HCT116 (cell line): ENCODE measurements around the gene UCN3. TPM values are rescaled to one million over a fixed set of nuclear protein-coding genes. Genes with fewer than 3 reads are reported as not detected.

ENCODE experiments used
- ATAC-seq: fragments of 200-7000 bp; cut with Tn5 transposase; 2 replicates; pipeline ENCODE4 v1.9.1; 2020; ENCODE audit warnings: mild to moderate bottlenecking, moderate library complexity
- BruUV-seq: library from RNA; stranded (reverse); fragments of 400-500 nt; replicated peaks from 2 replicates; lab custom pipeline; 2021; lab: Mats Ljungman, UMichigan
- CTCF ChIA-PET: fragments of 300-600 bp; sonication (Branson Sonifier 250); formaldehyde crosslinking; loops from one replicate; lab custom pipeline; 2021; ENCODE audit warnings: antibody characterized with exemption; lab: Charles Lee
- POLR2A ChIA-PET: fragments of 300-600, 350-600 bp; sonication (Branson Sonifier 250); formaldehyde crosslinking; loops from one replicate; lab custom pipeline; 2021; ENCODE audit warnings: antibody characterized with exemption; lab: Charles Lee
- RAD21 ChIA-PET, 2 experiments: fragments of 300-600 bp; sonication (Branson Sonifier 250); formaldehyde crosslinking; loops; one replicate each; lab custom pipeline; 2023; ENCODE audit warnings: low total read pairs in 2 of 2; ENCODE audit not compliant: uncharacterized antibody in 2 of 2, unreplicated experiment in 2 of 2, low non-redundant PET in 1 of 2; lab: Charles Lee
- DNase-seq: peaks from one replicate; pipeline ENCODE4 v3.0.0-alpha.2; 2010; ENCODE audit warnings: low read depth, low spot score
- H2AFZ ChIP-seq: fragments of 200-600 bp; shearing (Covaris generic), sonication (generic); 2 replicates; pipeline ENCODE4 v1.6.1; 2017; ENCODE audit warnings: low read depth, mixed run types, mixed read lengths, antibody characterized with exemption, low read length; ENCODE audit not compliant: poor library complexity, severe bottlenecking
- H3K27ac ChIP-seq: 2 replicates; pipeline ENCODE4 v1.5.1; 2012; ENCODE audit warnings: low read depth, low read length
- H3K27me3 ChIP-seq: fragments of 200-600 bp; sonication (generic); 2 replicates; pipeline ENCODE4 v1.6.1; 2016; ENCODE audit warnings: mixed run types, low read length, mixed read lengths; ENCODE audit not compliant: insufficient read depth
- H3K36me3 ChIP-seq, 2 experiments: fragments of 200-500 bp in 1 of 2; fragments of 200-600 bp in 1 of 2; sonication (Bioruptor generic) in 1 of 2; sonication (generic) in 1 of 2; 2 replicates each; pipeline versions ENCODE4 v1.5.1 to v1.6.1; 2014 to 2016; ENCODE audit warnings: low read length in 2 of 2, inconsistent platforms in 1 of 2, mixed read lengths in 1 of 2, mixed run types in 1 of 2; ENCODE audit not compliant: insufficient read depth in 2 of 2, control insufficient read depth in 1 of 2
- H3K4me1 ChIP-seq, 2 experiments: fragments of 200-600 bp in 1 of 2; sonication (generic) in 1 of 2; 2 replicates each; pipeline versions ENCODE4 v1.5.1 to v1.6.1; 2012 to 2017; ENCODE audit warnings: low read length in 2 of 2, inconsistent platforms in 1 of 2, mild to moderate bottlenecking in 1 of 2, mixed read lengths in 1 of 2, mixed run types in 1 of 2, moderate library complexity in 1 of 2; ENCODE audit not compliant: insufficient read depth in 2 of 2, control insufficient read depth in 1 of 2
- H3K4me2 ChIP-seq: fragments of 200-600 bp; sonication (generic); 2 replicates; pipeline ENCODE4 v1.6.1; 2017; ENCODE audit warnings: mixed run types, low read length, mixed read lengths
- H3K4me3 ChIP-seq, 2 experiments: fragments of 200-600 bp in 1 of 2; sonication (generic) in 1 of 2; replicated peaks in 1 of 2; 2 replicates each; pipeline ENCODE4 v1.5.1; 2011 to 2016; ENCODE audit warnings: low read length in 2 of 2, control low read depth in 1 of 2, low read depth in 1 of 2, mild to moderate bottlenecking in 1 of 2, mixed read lengths in 1 of 2, mixed run types in 1 of 2
- H3K79me2 ChIP-seq: fragments of 200-600 bp; sonication (generic); 2 replicates; pipeline ENCODE4 v1.6.1; 2017; ENCODE audit warnings: mild to moderate bottlenecking, mixed run types, low read length, moderate library complexity, mixed read lengths; ENCODE audit not compliant: insufficient read depth
- H3K9ac ChIP-seq: fragments of 200-600 bp; sonication (generic); 2 replicates; pipeline ENCODE4 v1.6.1; 2016; ENCODE audit warnings: low read length, mixed read lengths
- H3K9me2 ChIP-seq: fragments of 200-600 bp; sonication (generic), shearing (Covaris generic); 2 replicates; pipeline ENCODE4 v1.6.1; 2017; ENCODE audit warnings: mixed run types, mild to moderate bottlenecking, moderate library complexity; ENCODE audit not compliant: insufficient read depth
- H3K9me3 ChIP-seq, 2 experiments: fragments of 200-500 bp in 1 of 2; fragments of 200-600 bp in 1 of 2; sonication (Bioruptor generic) in 1 of 2; sonication (generic) in 1 of 2; 2 replicates each; pipeline ENCODE4 v1.6.1; 2014 to 2017; ENCODE audit warnings: low read length in 2 of 2, mixed read lengths in 2 of 2, inconsistent platforms in 1 of 2, low read depth in 1 of 2, mild to moderate bottlenecking in 1 of 2, mixed run types in 1 of 2, moderate library complexity in 1 of 2; ENCODE audit not compliant: control insufficient read depth in 1 of 2, insufficient read depth in 1 of 2
- H4K20me1 ChIP-seq: fragments of 200-600 bp; sonication (generic), shearing (Covaris generic); 2 replicates; pipeline ENCODE4 v1.6.1; 2017; ENCODE audit warnings: mixed run types, mild to moderate bottlenecking, moderate library complexity; ENCODE audit not compliant: insufficient read depth
- CBX3 ChIP-seq: IDR thresholded peaks from 2 replicates; pipeline ENCODE4 v1.6.1; 2012; ENCODE audit warnings: low read depth
- CEBPB ChIP-seq: IDR thresholded peaks from 2 replicates; pipeline ENCODE4 v1.6.1; 2012; ENCODE audit warnings: low read depth
- EGR1 ChIP-seq: IDR thresholded peaks from 2 replicates; pipeline ENCODE4 v1.6.1; 2012; ENCODE audit warnings: low read depth
- EZH2 ChIP-seq: fragments of 200-600 bp; sonication (generic); IDR thresholded peaks from 2 replicates; pipeline ENCODE4 v1.6.1; 2017; ENCODE audit warnings: antibody characterized with exemption, mixed run types
- SIN3A ChIP-seq: IDR thresholded peaks from 2 replicates; pipeline ENCODE4 v1.6.1; 2012; ENCODE audit warnings: low read depth
- SP1 ChIP-seq: IDR thresholded peaks from 2 replicates; pipeline ENCODE4 v1.6.1; 2012; ENCODE audit warnings: low read depth
- TCF7L2 ChIP-seq: IDR thresholded peaks from 2 replicates; pipeline ENCODE4 v1.7.0; 2011; ENCODE audit warnings: borderline replicate concordance, inconsistent platforms; ENCODE audit not compliant: insufficient read depth, insufficient read length; ENCODE audit errors: extremely low read depth
- ZNF274 ChIP-seq: fragments of 200-500 bp; sonication (Bioruptor generic); IDR thresholded peaks from 2 replicates; pipeline ENCODE4 v1.6.1; 2014; ENCODE audit warnings: mild to moderate bottlenecking, low read depth, low read length, inconsistent platforms
- intact Hi-C: fragments of 100-400 bp; cut with micrococcal nuclease; formaldehyde crosslinking; loops from 2 replicates; pipeline ENCODE4 v1.10.0; 2022
- total RNA-seq: library from RNA; stranded (reverse); gene quantifications from one replicate; pipeline ENCODE4 v1.2.1, GENCODE V29; 2021; ENCODE audit not compliant: unreplicated experiment
- TF ChIP-seq, protein P1 (sequence below): IDR thresholded peaks from 2 replicates; pipeline ENCODE4 v1.6.1; 2012
- TF ChIP-seq, protein P2 (sequence below): IDR thresholded peaks from 2 replicates; pipeline ENCODE4 v1.6.1; 2012
- TF ChIP-seq, protein P3 (sequence below): IDR thresholded peaks from 2 replicates; pipeline ENCODE4 v1.6.1; 2011; ENCODE audit warnings: mild to moderate bottlenecking, low read length, moderate library complexity; ENCODE audit not compliant: insufficient replicate concordance; ENCODE audit errors: extremely low read depth

Gene UCN3
- total RNA-seq, 1 experiment from 2014 or later, result not detected

DNA sequence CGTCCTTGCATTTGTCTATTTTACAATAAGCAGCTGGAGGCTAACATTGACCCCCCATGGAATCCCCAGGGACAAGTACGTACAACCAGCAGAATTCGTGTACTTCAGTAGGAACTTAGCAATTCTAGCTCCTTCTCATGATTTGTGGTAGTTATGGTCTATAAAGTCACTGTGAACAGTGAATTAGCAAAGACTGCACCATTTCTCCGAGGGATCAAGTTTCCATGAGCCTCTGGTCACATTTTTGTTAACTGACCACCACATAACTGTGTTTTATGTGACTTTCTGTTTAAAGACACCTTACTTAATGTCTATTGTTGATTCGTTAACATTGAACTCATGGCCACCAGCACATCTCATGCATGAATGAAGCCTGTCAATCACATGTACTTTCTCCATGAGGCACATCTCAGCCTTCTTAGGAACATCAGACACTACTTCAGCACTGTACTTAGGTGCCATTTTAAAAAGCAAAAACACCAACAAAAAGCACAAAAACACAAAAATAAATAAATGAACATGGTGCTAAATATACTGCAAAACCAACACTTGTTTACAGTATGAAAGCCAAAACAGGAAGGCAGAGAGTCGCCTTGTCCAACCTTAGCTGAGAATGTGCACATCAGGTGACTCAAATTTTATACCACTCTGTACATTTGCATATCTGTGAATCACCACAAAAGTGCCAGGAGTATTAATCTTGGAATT lies 9.0 kb upstream of the UCN3 start (continued):
- TF ChIP-seq, protein P1, sequence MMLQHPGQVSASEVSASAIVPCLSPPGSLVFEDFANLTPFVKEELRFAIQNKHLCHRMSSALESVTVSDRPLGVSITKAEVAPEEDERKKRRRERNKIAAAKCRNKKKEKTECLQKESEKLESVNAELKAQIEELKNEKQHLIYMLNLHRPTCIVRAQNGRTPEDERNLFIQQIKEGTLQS, result no peak
- TF ChIP-seq TCF7L2, result no peak
- TF ChIP-seq, all 23 proteins: peak for 0

DNA sequence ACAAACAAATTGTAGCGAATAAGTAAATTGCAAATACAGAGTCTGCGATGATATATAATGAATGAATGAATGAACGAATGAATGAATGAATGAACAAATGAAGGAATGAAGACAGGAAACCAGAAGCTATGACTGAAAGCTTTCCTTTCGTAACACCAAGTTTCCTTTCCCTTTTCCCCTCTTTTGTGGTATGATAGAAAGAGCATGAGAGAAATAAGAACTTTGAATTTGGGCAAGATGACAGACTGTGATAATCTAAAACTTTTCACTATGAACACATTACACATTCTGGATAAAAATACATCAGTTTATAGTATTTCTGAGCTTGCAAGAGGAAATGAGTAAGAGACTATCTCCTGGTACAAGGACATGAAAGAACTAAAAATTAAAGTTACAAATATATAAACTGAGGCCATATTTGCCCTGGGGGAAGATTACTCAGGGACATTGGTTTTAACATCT lies 8.4 kb upstream of the UCN3 start:
- Histone ChIP-seq H3K9me3 (no peaks in the 10 kb centered on the region), H3K27me3 (peaks cover 22% of the 10 kb centered on the region), H4K20me1 (no peaks in the 10 kb centered on the region), H3K9ac (no peak overlapping the region), H3K4me3 (no peak overlapping the region), H3K79me2 (no peaks in the 10 kb centered on the region), H2AFZ (no peak overlapping the region), H3K36me3 (no peaks in the 10 kb centered on the region), H3K4me1 (no peaks in the 10 kb centered on the region), H3K27ac (no peak overlapping the region), H3K9me2 (no peaks in the 10 kb centered on the region), H3K4me2 (no peak overlapping the region)
- POLR2A ChIA-PET, result no interaction called here
- RAD21 ChIA-PET, result no interaction called here
- intact Hi-C loops, result no loop called here
- BruUV-seq, result no TSS peak
- no peak for ATAC-seq
- TF ChIP-seq SP1 (no peak), EGR1 (no peak), CEBPB (no peak), CBX3 (no peak), SIN3A (no peak), EZH2 (no peak)
- DNase-seq, result no peak
- CTCF ChIA-PET, result no interaction called here

DNA sequence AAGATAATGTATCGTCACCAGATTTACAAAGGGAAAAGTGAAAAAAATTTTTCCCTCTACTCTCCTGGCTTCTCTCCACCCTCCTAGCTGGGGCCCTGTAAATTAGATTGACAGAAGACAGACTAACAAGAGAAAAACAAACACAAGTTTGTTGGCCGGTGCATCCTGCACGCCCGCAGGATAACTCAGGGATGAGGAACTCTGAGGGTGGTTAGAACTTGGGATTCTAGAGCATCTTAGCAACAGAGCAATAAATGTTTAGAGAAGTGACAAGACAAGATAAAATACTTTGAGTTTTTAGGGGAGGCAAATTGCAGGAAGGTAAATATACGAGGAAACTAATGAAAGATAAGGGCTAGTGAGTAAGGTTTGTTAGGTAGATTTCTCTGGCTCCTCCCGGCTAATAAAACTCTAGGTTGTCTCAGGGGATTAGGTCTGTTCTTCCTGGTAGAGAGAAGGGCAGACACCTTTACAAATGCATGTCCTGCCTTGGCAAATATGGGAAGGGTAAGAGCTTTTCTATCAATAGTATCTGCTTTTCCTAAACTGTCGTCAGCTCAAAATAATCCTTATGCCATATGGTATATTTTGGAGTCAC lies 4.3 kb upstream of the UCN3 start:
- no peak overlapping the region for H3K9ac ChIP-seq
- no peaks in the 10 kb centered on the region for H3K36me3 ChIP-seq
- peaks cover 43% of the 10 kb centered on the region for H3K27me3 ChIP-seq
- ChIA-PET RAD21 (no interaction called here), POLR2A (no interaction called here), CTCF (no interaction called here)
- ATAC-seq (no peak), DNase-seq (no peak)
- intact Hi-C loops, result no loop called here
- H3K4me3 ChIP-seq, result no peak overlapping the region
- H3K4me1 ChIP-seq, result no peaks in the 10 kb centered on the region
- no peaks in the 10 kb centered on the region for H3K9me3 ChIP-seq
- no peaks in the 10 kb centered on the region for H3K9me2 ChIP-seq
- no TSS peak for BruUV-seq
- H2AFZ ChIP-seq, result no peak overlapping the region
- no peak overlapping the region for H3K27ac ChIP-seq
- H4K20me1 ChIP-seq, result no peaks in the 10 kb centered on the region
- H3K79me2 ChIP-seq, result no peaks in the 10 kb centered on the region
- H3K4me2 ChIP-seq, result no peak overlapping the region
- TF ChIP-seq, protein P2, sequence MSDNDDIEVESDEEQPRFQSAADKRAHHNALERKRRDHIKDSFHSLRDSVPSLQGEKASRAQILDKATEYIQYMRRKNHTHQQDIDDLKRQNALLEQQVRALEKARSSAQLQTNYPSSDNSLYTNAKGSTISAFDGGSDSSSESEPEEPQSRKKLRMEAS, result no peak
- TF ChIP-seq TCF7L2, result no peak
- TF ChIP-seq, protein P3, sequence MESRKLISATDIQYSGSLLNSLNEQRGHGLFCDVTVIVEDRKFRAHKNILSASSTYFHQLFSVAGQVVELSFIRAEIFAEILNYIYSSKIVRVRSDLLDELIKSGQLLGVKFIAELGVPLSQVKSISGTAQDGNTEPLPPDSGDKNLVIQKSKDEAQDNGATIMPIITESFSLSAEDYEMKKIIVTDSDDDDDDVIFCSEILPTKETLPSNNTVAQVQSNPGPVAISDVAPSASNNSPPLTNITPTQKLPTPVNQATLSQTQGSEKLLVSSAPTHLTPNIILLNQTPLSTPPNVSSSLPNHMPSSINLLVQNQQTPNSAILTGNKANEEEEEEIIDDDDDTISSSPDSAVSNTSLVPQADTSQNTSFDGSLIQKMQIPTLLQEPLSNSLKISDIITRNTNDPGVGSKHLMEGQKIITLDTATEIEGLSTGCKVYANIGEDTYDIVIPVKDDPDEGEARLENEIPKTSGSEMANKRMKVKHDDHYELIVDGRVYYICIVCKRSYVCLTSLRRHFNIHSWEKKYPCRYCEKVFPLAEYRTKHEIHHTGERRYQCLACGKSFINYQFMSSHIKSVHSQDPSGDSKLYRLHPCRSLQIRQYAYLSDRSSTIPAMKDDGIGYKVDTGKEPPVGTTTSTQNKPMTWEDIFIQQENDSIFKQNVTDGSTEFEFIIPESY, result no peak
- no peak for TF ChIP-seq CBX3
- no peak for TF ChIP-seq ZNF274
- no peak for TF ChIP-seq SIN3A
